Pons (tissue), 1 donor: ENCODE data around the gene NELFCD.
"Not testable (repeated sequence)": the region's sequence is repeated elsewhere in the genome, so short reads cannot be mapped to it uniquely, and the experiment has no call there.

Source experiments
- DNase-seq: peaks from one replicate; pipeline ENCODE4 v3.0.0-alpha.2; 2016; ENCODE audit warnings: low spot score

The NELFCD gene

GRCh38 chr20:59008715-59009336 is 27.8 kb downstream of the NELFCD start:
- no peak for DNase-seq

- DNase-seq = no peak
Observed at GRCh38 chr20:59010321-59010994, 29.4 kb downstream of the NELFCD start.

GRCh38 chr20:59010995-59011873 is 30.2 kb downstream of the NELFCD start:
- DNase-seq = no peak

- not testable (repeated sequence) for DNase-seq
Observed at GRCh38 chr20:59011874-59012157, 30.8 kb downstream of the NELFCD start.

GRCh38 chr20:59013031-59013951 is 32.2 kb downstream of the NELFCD start:
- DNase-seq = no peak

GRCh38 chr20:59013959-59014608 is 33.0 kb downstream of the NELFCD start:
- DNase-seq = no peak

- no peak for DNase-seq
Observed at GRCh38 chr20:59014680-59015389, 33.8 kb downstream of the NELFCD start.

GRCh38 chr20:59015411-59015810 is 34.4 kb downstream of the NELFCD start:
- DNase-seq = no peak

- no peak for DNase-seq
Observed at GRCh38 chr20:59015812-59016711, 35.0 kb downstream of the NELFCD start.

GRCh38 chr20:59016795-59017492 is 35.9 kb downstream of the NELFCD start:
- DNase-seq = no peak

- no peak for DNase-seq
Observed at GRCh38 chr20:59017493-59018231, 36.6 kb downstream of the NELFCD start.

GRCh38 chr20:59018817-59019216 is 37.8 kb downstream of the NELFCD start:
- no peak for DNase-seq

- DNase-seq = no peak
Observed at GRCh38 chr20:59019217-59019616, 38.2 kb downstream of the NELFCD start, which contains the start of gene TUBB1. TSS of gene TUBB1 (plus strand) at chr20:59019429. CDS start at chr20:59019523, 94 bp downstream.

GRCh38 chr20:59020938-59021551 is 40.0 kb downstream of the NELFCD start:
- no peak for DNase-seq

GRCh38 chr20:59022754-59023153 is 41.7 kb downstream of the NELFCD start:
- no peak for DNase-seq

GRCh38 chr20:59023616-59024015 is 42.6 kb downstream of the NELFCD start:
- DNase-seq = no peak

- DNase-seq = no peak
Observed at GRCh38 chr20:59024111-59024530, 43.1 kb downstream of the NELFCD start.

- DNase-seq = no peak
Observed at GRCh38 chr20:59025086-59025485, 44.0 kb downstream of the NELFCD start.
